AG09319 (cell line): ENCODE measurements around the gene ATG2B.

ENCODE experiments used
- DNase-seq: peaks from one replicate; pipeline ENCODE4 v3.0.0-alpha.2; 2010; ENCODE audit warnings: low read depth; ENCODE audit errors: extremely low read depth
- CTCF ChIP-seq: IDR thresholded peaks from 2 replicates; pipeline ENCODE4 v1.5.1; 2011; ENCODE audit warnings: low read depth, mild to moderate bottlenecking, inconsistent platforms, low read length, moderate library complexity

The ATG2B gene

GRCh38 chr14:96309896-96310330, 53.2 kb downstream of the ATG2B start:
- DNase-seq = no peak
- TF ChIP-seq CTCF = no peak

- DNase-seq = no peak
- no peak for TF ChIP-seq CTCF
These were observed 53.8 kb downstream of the ATG2B start for GRCh38 chr14:96309133-96309895.

GRCh38 chr14:96307434-96307833, 55.7 kb downstream of the ATG2B start:
- no peak for DNase-seq
- TF ChIP-seq CTCF = no peak

GRCh38 chr14:96304956-96305355, 58.2 kb downstream of the ATG2B start:
- TF ChIP-seq CTCF = peak; percentile 5
- no peak for DNase-seq

GRCh38 chr14:96303981-96304380, 59.2 kb downstream of the ATG2B start:
- no peak for TF ChIP-seq CTCF
- DNase-seq = no peak

- no peak for TF ChIP-seq CTCF
- no peak for DNase-seq
These were observed 63.7 kb downstream of the ATG2B start for GRCh38 chr14:96299441-96299840.

- DNase-seq = no peak
- no peak for TF ChIP-seq CTCF
These were observed 65.1 kb downstream of the ATG2B start for GRCh38 chr14:96297997-96298515.
